ENCODE results near the gene MYO5C. TPM values are rescaled to one million over a fixed set of nuclear protein-coding genes. Genes with fewer than 3 reads are reported as not detected.
A peak's percentile ranks its signal among the peaks of the same experiment; 100 is the strongest.

The MYO5C gene
- total RNA-seq, 2 donors from 2014 or later, result 0.69 to 1.6 TPM

DNA sequence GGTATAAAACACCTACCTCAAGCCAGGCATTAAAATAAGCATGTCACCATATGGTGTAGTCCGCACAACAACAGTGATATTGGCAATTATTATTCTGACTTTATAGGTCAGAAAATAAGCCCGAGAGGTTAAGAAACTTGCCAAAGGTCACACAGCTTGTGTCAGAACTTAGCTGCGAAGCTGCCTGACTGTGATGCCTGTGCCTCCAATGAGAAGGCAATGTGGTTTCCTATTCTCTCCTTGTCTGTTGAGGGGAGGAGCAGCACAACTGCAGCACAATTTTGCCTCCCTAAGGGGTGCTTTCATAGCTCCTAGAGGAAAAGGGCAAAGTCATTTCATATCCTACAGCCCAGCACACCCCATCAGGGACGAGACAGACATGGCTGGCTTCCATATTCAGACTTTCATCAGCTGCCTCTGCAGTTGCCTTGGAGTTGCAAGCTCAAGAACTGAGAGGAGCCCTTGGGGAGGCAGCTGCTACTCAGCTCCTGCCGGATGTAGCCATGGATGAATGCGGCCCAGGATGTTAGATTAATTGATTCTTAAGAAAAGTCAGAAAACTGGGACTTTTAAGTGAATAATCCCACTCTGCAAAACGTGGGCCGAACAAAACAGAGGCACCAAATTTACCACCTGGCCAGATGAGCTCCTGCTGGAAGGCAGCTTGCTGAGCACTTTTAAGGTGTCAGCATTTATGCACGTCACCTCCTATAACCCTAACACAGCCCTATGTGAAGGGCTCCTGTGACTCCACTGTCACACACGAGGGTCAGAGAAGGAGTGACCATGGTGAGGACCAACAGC lies 38.5 kb downstream of the MYO5C start:
- H3K4me1 Mint-ChIP-seq (ENCODE audit: low read depth), result peaks cover 58% of the 10 kb centered on the region
- no peaks in the 10 kb centered on the region for H3K9me3 Mint-ChIP-seq
- H3K36me3 Mint-ChIP-seq (ENCODE audit: insufficient read depth in 2 of 2), result no peaks in the 10 kb centered on the region
- H3K27me3 Mint-ChIP-seq (ENCODE audit: low read depth), result no peaks in the 10 kb centered on the region
- H3K27ac Mint-ChIP-seq, result no peak overlapping the region
- DNase-seq (peak in 1 of 2 donors; percentile 17), ATAC-seq (replicated peaks in 1 of 2) (no peak)
- H3K4me3 Mint-ChIP-seq, result peak overlapping the region; percentile 65 to 68

DNA sequence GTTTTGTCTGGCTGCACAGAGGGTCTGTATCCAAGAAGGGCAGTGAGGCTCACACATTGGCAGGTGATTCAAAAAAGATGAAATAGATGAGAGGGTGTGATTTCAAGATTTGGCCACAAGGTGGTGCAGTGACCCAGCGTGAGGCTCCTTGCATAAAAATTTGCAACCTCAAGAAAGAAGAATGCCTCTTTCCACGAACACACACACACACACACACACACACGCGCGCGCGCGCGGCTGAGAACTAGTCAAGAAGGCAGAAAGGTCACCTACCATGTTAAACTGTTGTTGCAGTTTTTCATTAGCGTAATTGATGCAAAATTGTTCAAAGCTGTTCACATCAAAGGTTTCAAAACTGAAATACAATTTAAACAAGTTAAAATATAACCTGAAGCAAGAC lies 39.2 kb downstream of the MYO5C start:
- Mint-ChIP-seq H3K4me1 (ENCODE audit: low read depth) (peaks cover 50% of the 10 kb centered on the region), H3K9me3 (no peaks in the 10 kb centered on the region)
- ATAC-seq (replicated peaks in 1 of 2), result peak; percentile 32 to 45

DNA sequence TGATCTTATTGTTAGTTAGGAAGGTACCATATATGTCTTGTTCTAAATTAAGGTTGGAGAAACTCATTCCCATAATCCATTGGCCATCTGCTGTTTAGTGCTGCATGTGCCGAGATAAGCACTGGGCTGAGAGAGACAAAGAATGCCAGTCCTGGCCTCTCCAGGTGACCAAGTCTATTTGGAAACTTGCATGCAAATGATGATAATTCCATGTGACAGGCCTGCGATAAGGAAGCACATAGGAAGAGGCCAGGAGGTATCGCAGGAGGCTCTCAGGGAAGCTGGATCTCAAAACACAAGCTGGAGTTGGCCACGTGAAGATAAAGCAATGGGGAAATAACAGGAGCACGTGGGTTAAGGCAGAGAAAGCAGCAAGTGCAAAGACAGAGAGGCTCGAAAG lies 39.7 kb downstream of the MYO5C start:
- DNase-seq, result no peak
- H3K36me3 Mint-ChIP-seq (ENCODE audit: insufficient read depth in 2 of 2), result no peaks in the 10 kb centered on the region
- H3K4me3 Mint-ChIP-seq, result no peak overlapping the region
- H3K9me3 Mint-ChIP-seq, result no peaks in the 10 kb centered on the region
- peaks cover 46% of the 10 kb centered on the region for H3K4me1 Mint-ChIP-seq (ENCODE audit: low read depth)
- H3K27me3 Mint-ChIP-seq (ENCODE audit: low read depth), result no peaks in the 10 kb centered on the region
- no peak for ATAC-seq (replicated peaks in 1 of 2)
- H3K27ac Mint-ChIP-seq, result peak overlapping the region; percentile 9

More for the DNA sequence above, 39.2 kb downstream of the MYO5C start:
- Mint-ChIP-seq H3K36me3 (ENCODE audit: insufficient read depth in 2 of 2) (no peaks in the 10 kb centered on the region), H3K27me3 (ENCODE audit: low read depth) (no peaks in the 10 kb centered on the region), H3K4me3 (peak overlapping the region; percentile 65 to 68), H3K27ac (peak overlapping the region; percentile 9)
- peak; percentile 68 to 77 for DNase-seq

DNA sequence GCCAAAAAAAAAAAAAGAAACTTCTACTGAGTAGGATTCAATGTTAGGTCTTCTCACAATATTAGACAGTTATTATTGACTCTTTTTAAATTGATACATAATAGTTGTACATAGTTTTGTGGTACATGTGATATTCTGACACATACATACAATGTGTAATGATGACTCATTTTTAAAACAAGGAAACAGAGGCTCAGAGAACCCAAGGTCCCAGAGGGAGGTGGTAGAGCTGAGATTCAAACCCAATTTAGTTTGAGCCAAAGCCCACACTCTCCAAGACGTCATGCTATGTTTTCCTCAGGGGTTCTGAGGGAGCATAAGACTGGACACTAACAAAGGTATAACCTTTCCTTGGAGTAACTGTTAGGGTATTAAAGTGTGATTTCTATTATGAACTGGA lies 40.6 kb downstream of the MYO5C start:
- no peak for DNase-seq
- Mint-ChIP-seq H3K27me3 (ENCODE audit: low read depth) (no peaks in the 10 kb centered on the region), H3K4me1 (ENCODE audit: low read depth) (peaks cover 42% of the 10 kb centered on the region), H3K4me3 (no peak overlapping the region), H3K27ac (no peak overlapping the region), H3K9me3 (no peaks in the 10 kb centered on the region), H3K36me3 (ENCODE audit: insufficient read depth in 2 of 2) (no peaks in the 10 kb centered on the region)
- ATAC-seq (replicated peaks in 1 of 2), result peak; percentile 22 to 38

GRCh38 chr15:52254391-52254790 lies 41.2 kb downstream of the MYO5C start:
- no peak for DNase-seq
- Mint-ChIP-seq H3K27me3 (ENCODE audit: low read depth) (no peaks in the 10 kb centered on the region), H3K36me3 (ENCODE audit: insufficient read depth in 2 of 2) (no peaks in the 10 kb centered on the region), H3K4me3 (no peak overlapping the region), H3K9me3 (no peaks in the 10 kb centered on the region), H3K4me1 (ENCODE audit: low read depth) (peaks cover 42% of the 10 kb centered on the region), H3K27ac (no peak overlapping the region)
- ATAC-seq (replicated peaks in 1 of 2), result no peak

DNA sequence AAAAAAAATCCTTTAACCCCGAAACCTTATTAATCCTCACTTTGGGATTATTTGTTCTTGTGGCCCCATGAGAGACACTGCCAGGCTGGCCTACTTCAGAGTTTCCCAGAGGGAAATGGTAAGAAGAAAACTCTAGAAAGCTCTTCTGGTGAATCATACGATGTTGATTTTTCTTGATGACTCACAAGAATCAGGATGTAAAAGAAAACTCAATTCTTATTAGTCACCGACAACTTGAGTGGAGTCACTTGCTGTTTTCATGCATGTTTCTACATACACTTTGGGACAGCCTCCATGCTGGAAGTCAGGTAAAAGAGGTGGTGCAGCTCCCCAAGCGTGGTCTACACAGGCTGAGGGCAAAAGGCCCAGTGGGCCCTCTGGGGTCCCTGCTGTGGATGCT lies 42.8 kb downstream of the MYO5C start:
- peak in 1 of 2 donors; percentile 23 for DNase-seq
- H3K9me3 Mint-ChIP-seq, result no peaks in the 10 kb centered on the region
- H3K27ac Mint-ChIP-seq, result no peak overlapping the region
- peak; percentile 83 to 84 for ATAC-seq (replicated peaks in 1 of 2)
- no peaks in the 10 kb centered on the region for H3K27me3 Mint-ChIP-seq (ENCODE audit: low read depth)
- peak overlapping the region; percentile 8 to 25 for H3K4me3 Mint-ChIP-seq
- no peaks in the 10 kb centered on the region for H3K36me3 Mint-ChIP-seq (ENCODE audit: insufficient read depth in 2 of 2)
- H3K4me1 Mint-ChIP-seq (ENCODE audit: low read depth), result peaks cover 42% of the 10 kb centered on the region

GRCh38 chr15:52251144-52251860 lies 44.3 kb downstream of the MYO5C start:
- DNase-seq (no peak), ATAC-seq (replicated peaks in 1 of 2) (no peak)
- Mint-ChIP-seq H3K27ac (no peak overlapping the region), H3K4me3 (no peak overlapping the region), H3K9me3 (no peaks in the 10 kb centered on the region), H3K4me1 (ENCODE audit: low read depth) (peaks cover 31% of the 10 kb centered on the region), H3K36me3 (ENCODE audit: insufficient read depth in 2 of 2) (no peaks in the 10 kb centered on the region), H3K27me3 (ENCODE audit: low read depth) (no peaks in the 10 kb centered on the region)

GRCh38 chr15:52247461-52247860 lies 48.1 kb downstream of the MYO5C start:
- peaks cover 3% of the 10 kb centered on the region for H3K4me1 Mint-ChIP-seq (ENCODE audit: low read depth)
- ATAC-seq (replicated peaks in 1 of 2), result no peak
- no peak for DNase-seq
- H3K4me3 Mint-ChIP-seq, result no peak overlapping the region
- no peaks in the 10 kb centered on the region for H3K36me3 Mint-ChIP-seq (ENCODE audit: insufficient read depth in 2 of 2)
- no peak overlapping the region for H3K27ac Mint-ChIP-seq
- no peaks in the 10 kb centered on the region for H3K9me3 Mint-ChIP-seq
- H3K27me3 Mint-ChIP-seq (ENCODE audit: low read depth), result no peaks in the 10 kb centered on the region

GRCh38 chr15:52246686-52247431 lies 48.7 kb downstream of the MYO5C start:
- ATAC-seq (replicated peaks in 1 of 2) (no peak), DNase-seq (no peak)
- Mint-ChIP-seq H3K27me3 (ENCODE audit: low read depth) (no peaks in the 10 kb centered on the region), H3K36me3 (ENCODE audit: insufficient read depth in 2 of 2) (no peaks in the 10 kb centered on the region), H3K9me3 (no peaks in the 10 kb centered on the region), H3K4me1 (ENCODE audit: low read depth) (peaks cover under 1% of the 10 kb centered on the region), H3K4me3 (no peak overlapping the region), H3K27ac (no peak overlapping the region)

DNA sequence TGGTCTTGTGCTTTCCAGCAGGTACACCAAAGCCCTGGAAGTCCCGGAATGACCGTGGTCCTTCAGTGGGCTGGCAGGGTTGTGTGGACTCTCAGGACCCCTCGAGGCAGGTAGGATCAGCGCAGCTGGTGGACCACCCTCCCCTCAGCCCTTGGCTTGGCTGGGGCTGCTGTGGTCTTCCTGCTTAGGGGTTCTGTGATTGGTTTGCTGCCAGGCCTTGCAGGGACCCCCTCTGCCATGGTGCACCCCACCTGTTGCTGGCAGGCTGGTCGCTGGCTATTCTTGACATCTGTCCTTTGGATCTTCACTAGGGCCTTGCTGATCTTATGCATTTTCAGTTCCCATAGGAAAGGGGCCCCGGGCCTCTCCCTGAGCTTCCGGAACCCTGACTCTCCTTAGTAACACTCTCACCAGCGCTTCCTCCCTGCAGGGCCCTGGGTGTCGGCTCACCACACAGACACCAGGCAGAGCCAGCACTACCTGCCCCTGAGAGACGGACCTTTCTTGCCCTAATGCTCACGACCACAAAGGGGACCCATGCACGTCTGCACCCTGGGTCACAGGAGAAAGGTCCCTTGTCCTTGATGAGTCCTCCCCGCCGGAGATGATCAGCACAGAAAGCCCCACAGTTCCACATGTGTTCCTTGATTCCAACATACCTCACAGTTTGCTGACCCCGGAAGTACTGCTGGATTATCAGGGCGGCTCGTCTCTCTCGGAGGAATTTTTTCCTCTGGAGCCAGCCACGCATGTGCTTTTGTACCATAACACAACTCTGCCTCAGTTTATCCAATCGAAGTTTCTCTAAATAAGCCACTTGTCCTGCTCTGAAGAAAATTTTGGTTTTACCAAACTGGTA lies 51.7 kb downstream of the MYO5C start:
- Mint-ChIP-seq H3K4me3 (no peak overlapping the region), H3K9me3 (no peaks in the 10 kb centered on the region), H3K36me3 (ENCODE audit: insufficient read depth in 2 of 2) (no peaks in the 10 kb centered on the region), H3K27me3 (ENCODE audit: low read depth) (no peaks in the 10 kb centered on the region), H3K27ac (no peak overlapping the region), H3K4me1 (ENCODE audit: low read depth) (peaks cover 7% of the 10 kb centered on the region)
- ATAC-seq (replicated peaks in 1 of 2) (no peak), DNase-seq (no peak)

DNA sequence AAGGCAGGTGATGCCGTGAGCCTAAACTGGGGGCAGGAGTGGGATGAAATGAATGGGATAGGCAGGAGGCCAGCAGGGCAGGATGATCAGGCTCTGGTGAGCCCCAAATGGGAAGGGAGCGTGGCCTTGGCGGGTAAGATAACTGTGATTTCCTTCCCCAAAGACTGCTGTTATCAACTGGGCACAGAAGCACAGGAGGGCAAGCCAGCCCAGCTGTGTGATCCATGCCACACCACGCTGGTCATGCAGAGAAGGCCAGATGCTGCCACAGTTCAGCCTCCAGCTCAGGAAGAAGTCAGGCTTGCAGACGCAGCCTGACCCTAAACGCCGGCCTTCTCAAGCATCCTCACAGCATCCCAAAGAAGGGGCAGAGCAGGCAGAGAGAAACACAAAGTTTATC lies 52.3 kb downstream of the MYO5C start:
- DNase-seq (no peak), ATAC-seq (replicated peaks in 1 of 2) (no peak)
- Mint-ChIP-seq H3K9me3 (no peaks in the 10 kb centered on the region), H3K4me3 (no peak overlapping the region), H3K36me3 (ENCODE audit: insufficient read depth in 2 of 2) (no peaks in the 10 kb centered on the region), H3K4me1 (ENCODE audit: low read depth) (peaks cover 7% of the 10 kb centered on the region), H3K27ac (no peak overlapping the region), H3K27me3 (ENCODE audit: low read depth) (no peaks in the 10 kb centered on the region)

DNA sequence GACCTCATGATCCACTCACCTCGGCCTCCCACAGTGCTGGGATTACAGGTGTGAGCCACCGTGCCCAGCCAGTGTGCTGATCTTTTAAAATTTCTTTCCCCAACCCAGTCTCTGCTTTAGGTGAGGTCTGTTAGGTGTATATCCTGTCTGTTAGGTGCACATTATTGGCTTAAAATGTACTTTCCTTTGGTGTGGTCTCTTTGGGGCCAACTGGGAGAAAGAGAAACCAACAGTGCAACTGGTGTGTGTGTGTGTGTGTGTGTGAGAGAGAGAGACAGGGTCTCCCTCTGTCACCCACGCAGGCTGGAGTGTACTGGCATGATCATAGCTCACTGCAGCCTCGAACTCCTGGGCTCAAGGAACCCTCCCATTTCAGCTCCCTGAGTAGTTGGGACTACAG lies 54.1 kb downstream of the MYO5C start:
- ATAC-seq (replicated peaks in 1 of 2), result peak; percentile 35 to 59
- H3K9me3 Mint-ChIP-seq, result no peaks in the 10 kb centered on the region
- H3K4me3 Mint-ChIP-seq, result peak overlapping the region in 1 of 2 donors; percentile 29

More for the DNA sequence above, 54.1 kb downstream of the MYO5C start:
- Mint-ChIP-seq H3K27ac (no peak overlapping the region), H3K27me3 (ENCODE audit: low read depth) (no peaks in the 10 kb centered on the region), H3K36me3 (ENCODE audit: insufficient read depth in 2 of 2) (no peaks in the 10 kb centered on the region), H3K4me1 (ENCODE audit: low read depth) (peaks cover 7% of the 10 kb centered on the region)
- DNase-seq, result no peak
